HEK293 (cell line): Measurements from ENCODE around the gene SNAPC2.

Experiments
- EGR2 ChIP-seq: fragments of 450-650 bp; formaldehyde crosslinking; IDR thresholded peaks from 2 replicates; pipeline ENCODE4 v1.5.1; 2016; ENCODE audit warnings: low read depth, missing biosample characterization, missing genetic modification characterization
- GLIS2 ChIP-seq: fragments of 450-650 bp; formaldehyde crosslinking; IDR thresholded peaks from 2 replicates; pipeline ENCODE4 v1.5.1; 2016; ENCODE audit warnings: missing biosample characterization, missing genetic modification characterization
- MEIS1 ChIP-seq: sonication (generic); formaldehyde crosslinking; IDR thresholded peaks from 2 replicates; pipeline ENCODE4 v1.8.1; 2022; ENCODE audit warnings: missing genetic modification reagents, mild to moderate bottlenecking, borderline replicate concordance
- SP2 ChIP-seq: fragments of 450-650 bp; formaldehyde crosslinking; IDR thresholded peaks from 2 replicates; pipeline ENCODE4 v1.5.1; 2016; ENCODE audit warnings: missing biosample characterization, missing genetic modification characterization
- YY1 ChIP-seq: fragments of 450-650 bp; formaldehyde crosslinking; IDR thresholded peaks from 2 replicates; pipeline ENCODE4 v1.5.1; 2018; ENCODE audit warnings: missing biosample characterization, missing genetic modification characterization
- ZBTB17 ChIP-seq: fragments of 450-650 bp; formaldehyde crosslinking; IDR thresholded peaks from 2 replicates; pipeline ENCODE4 v1.5.1; 2016; ENCODE audit warnings: missing biosample characterization, missing genetic modification characterization
- ZBTB21 ChIP-seq: fragments of 450-650 bp; formaldehyde crosslinking; IDR thresholded peaks from 2 replicates; pipeline ENCODE4 v1.5.1; 2017; ENCODE audit warnings: missing biosample characterization, missing genetic modification characterization
- ZNF114 ChIP-seq: fragments of 450-650 bp; formaldehyde crosslinking; IDR thresholded peaks from 2 replicates; pipeline ENCODE4 v1.5.0; 2017; ENCODE audit warnings: missing biosample characterization, missing genetic modification characterization
- ZNF157 ChIP-seq: fragments of 450-650 bp; formaldehyde crosslinking; IDR thresholded peaks from 2 replicates; pipeline ENCODE4 v1.5.1; 2016; ENCODE audit warnings: missing biosample characterization, missing genetic modification characterization
- ZNF214 ChIP-seq: fragments of 450-650 bp; formaldehyde crosslinking; IDR thresholded peaks from 2 replicates; pipeline ENCODE4 v1.5.1; 2017; ENCODE audit warnings: missing biosample characterization, mild to moderate bottlenecking, missing genetic modification characterization, borderline replicate concordance
- ZNF223 ChIP-seq: fragments of 450-650 bp; formaldehyde crosslinking; IDR thresholded peaks from 2 replicates; pipeline ENCODE4 v1.5.1; 2016; ENCODE audit warnings: missing biosample characterization, missing genetic modification characterization
- ZNF274 ChIP-seq, 2 experiments: fragments of 200-500 bp in 1 of 2; fragments of 450-650 bp in 1 of 2; sonication (Bioruptor generic) in 1 of 2; formaldehyde crosslinking in 1 of 2; IDR thresholded peaks; 2 replicates each; pipeline versions ENCODE4 v1.5.1 to v1.6.1; 2014 to 2016; ENCODE audit warnings: borderline replicate concordance in 1 of 2, inconsistent platforms in 1 of 2, low read length in 1 of 2, missing biosample characterization in 1 of 2, missing genetic modification characterization in 1 of 2
- ZNF366 ChIP-seq: fragments of 450-650 bp; formaldehyde crosslinking; conservative IDR thresholded peaks from 2 replicates; pipeline ENCODE4 v1.5.1; 2016; ENCODE audit warnings: missing biosample characterization, missing genetic modification characterization
- ZNF37A ChIP-seq: fragments of 450-650 bp; IDR thresholded peaks from 2 replicates; pipeline ENCODE4 v1.5.1; 2018; ENCODE audit warnings: missing biosample characterization, missing genetic modification characterization
- ZNF561 ChIP-seq: fragments of 450-650 bp; IDR thresholded peaks from 2 replicates; pipeline ENCODE4 v1.5.1; 2018; ENCODE audit warnings: missing biosample characterization, missing genetic modification characterization, borderline replicate concordance
- ZNF830 ChIP-seq: fragments of 450-650 bp; IDR thresholded peaks from 2 replicates; pipeline ENCODE4 v1.5.0; 2018; ENCODE audit warnings: missing biosample characterization, missing genetic modification characterization, low read depth, mild to moderate bottlenecking, moderate library complexity
- ZSCAN30 ChIP-seq: fragments of 450-650 bp; IDR thresholded peaks from 2 replicates; pipeline ENCODE4 v1.5.1; 2018; ENCODE audit warnings: missing biosample characterization, mild to moderate bottlenecking, missing genetic modification characterization, moderate library complexity
- TF ChIP-seq, protein P1 (sequence below): fragments of 450-650 bp; formaldehyde crosslinking; IDR thresholded peaks from 2 replicates; pipeline ENCODE4 v1.5.1; 2016; ENCODE audit warnings: missing biosample characterization, missing genetic modification characterization
- TF ChIP-seq, protein P2 (sequence below): fragments of 450-650 bp; formaldehyde crosslinking; IDR thresholded peaks from 2 replicates; pipeline ENCODE4 v1.5.1; 2016; ENCODE audit warnings: missing biosample characterization, missing genetic modification characterization
- TF ChIP-seq, protein P3 (sequence below): fragments of 450-650 bp; formaldehyde crosslinking; IDR thresholded peaks from 2 replicates; pipeline ENCODE4 v1.5.1; 2017; ENCODE audit warnings: missing biosample characterization, missing genetic modification characterization
- TF ChIP-seq, protein P4 (sequence below): fragments of 450-650 bp; formaldehyde crosslinking; IDR thresholded peaks from 2 replicates; pipeline ENCODE4 v1.5.1; 2016; ENCODE audit warnings: missing biosample characterization, missing genetic modification characterization
- TF ChIP-seq, protein P5 (sequence below): fragments of 450-650 bp; formaldehyde crosslinking; IDR thresholded peaks from 2 replicates; pipeline ENCODE4; 2016; ENCODE audit warnings: missing biosample characterization, missing genetic modification characterization
- TF ChIP-seq, protein P6 (sequence below): sonication (generic); formaldehyde crosslinking; IDR thresholded peaks from 2 replicates; pipeline ENCODE4 v1.8.1; 2022; ENCODE audit warnings: mild to moderate bottlenecking, moderate library complexity, missing genetic modification reagents

Gene SNAPC2

DNA sequence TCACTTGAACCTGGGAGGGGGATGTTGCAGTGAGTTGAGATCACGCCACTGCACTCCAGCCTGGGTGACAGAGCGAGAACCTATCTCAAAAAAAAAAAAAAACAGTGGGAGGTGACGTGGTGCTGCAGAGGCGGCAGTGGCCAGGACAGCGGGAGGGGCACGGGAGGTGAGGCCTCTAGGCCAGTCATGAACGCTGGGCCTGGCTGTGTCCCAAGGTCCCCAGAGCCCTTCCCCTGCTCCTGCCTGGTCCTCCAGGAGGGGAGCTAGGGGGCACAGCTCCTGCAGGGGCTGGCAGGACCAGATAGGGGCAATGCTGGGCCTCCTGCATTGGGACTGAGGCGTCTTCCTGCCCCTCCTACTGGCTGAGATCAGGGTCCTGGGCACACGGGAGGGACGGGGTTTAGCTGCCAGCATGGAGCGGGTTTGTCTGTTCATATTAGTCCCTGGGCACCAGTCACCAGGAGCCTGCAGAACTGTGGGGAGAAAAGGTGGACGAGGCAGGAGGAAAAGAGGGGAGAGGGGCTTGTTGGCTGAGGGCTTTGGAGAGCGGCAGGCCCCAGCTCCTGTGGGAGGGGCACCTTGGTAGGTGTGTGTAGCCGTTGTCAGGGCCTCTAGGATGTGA lies 11.9 kb upstream of the SNAPC2 start (continued):
- TF ChIP-seq, protein P1, sequence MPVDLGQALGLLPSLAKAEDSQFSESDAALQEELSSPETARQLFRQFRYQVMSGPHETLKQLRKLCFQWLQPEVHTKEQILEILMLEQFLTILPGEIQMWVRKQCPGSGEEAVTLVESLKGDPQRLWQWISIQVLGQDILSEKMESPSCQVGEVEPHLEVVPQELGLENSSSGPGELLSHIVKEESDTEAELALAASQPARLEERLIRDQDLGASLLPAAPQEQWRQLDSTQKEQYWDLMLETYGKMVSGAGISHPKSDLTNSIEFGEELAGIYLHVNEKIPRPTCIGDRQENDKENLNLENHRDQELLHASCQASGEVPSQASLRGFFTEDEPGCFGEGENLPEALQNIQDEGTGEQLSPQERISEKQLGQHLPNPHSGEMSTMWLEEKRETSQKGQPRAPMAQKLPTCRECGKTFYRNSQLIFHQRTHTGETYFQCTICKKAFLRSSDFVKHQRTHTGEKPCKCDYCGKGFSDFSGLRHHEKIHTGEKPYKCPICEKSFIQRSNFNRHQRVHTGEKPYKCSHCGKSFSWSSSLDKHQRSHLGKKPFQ (tag by site-specific recombination), result no peak
- TF ChIP-seq EGR2 (tag by site-specific recombination) (peak; percentile 75), ZNF366 (tag by site-specific recombination) (no peak), ZNF37A (tag by site-specific recombination) (no peak), ZNF830 (tag by site-specific recombination) (no peak), ZNF561 (tag by site-specific recombination) (no peak), ZNF114 (no peak), ZNF214 (tag by site-specific recombination) (no peak), ZNF157 (tag by site-specific recombination) (no peak), ZSCAN30 (tag by site-specific recombination) (no peak), GLIS2 (tag by site-specific recombination) (no peak), YY1 (tag by site-specific recombination) (no peak), SP2 (tag by site-specific recombination) (peak; percentile 10; the same call in 1 of the 2 replicates), ZNF223 (tag by site-specific recombination) (no peak), ZBTB17 (tag by site-specific recombination) (0 out of 2 replicates have a peak, but pooled peaks have one; percentile 15), MEIS1 (CRISPR knock-in tag) (no peak), ZNF274 (IDR thresholded peaks at IDR 0.05; ENCODE audit: low read length) (no peak), ZNF274 (tag by site-specific recombination; IDR thresholded peaks at IDR 0.05; ENCODE audit: borderline replicate concordance) (no peak), ZBTB21 (no peak)
- TF ChIP-seq, protein P2, sequence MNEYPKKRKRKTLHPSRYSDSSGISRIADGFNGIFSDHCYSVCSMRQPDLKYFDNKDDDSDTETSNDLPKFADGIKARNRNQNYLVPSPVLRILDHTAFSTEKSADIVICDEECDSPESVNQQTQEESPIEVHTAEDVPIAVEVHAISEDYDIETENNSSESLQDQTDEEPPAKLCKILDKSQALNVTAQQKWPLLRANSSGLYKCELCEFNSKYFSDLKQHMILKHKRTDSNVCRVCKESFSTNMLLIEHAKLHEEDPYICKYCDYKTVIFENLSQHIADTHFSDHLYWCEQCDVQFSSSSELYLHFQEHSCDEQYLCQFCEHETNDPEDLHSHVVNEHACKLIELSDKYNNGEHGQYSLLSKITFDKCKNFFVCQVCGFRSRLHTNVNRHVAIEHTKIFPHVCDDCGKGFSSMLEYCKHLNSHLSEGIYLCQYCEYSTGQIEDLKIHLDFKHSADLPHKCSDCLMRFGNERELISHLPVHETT (tag by site-specific recombination), result no peak
- TF ChIP-seq, protein P3, sequence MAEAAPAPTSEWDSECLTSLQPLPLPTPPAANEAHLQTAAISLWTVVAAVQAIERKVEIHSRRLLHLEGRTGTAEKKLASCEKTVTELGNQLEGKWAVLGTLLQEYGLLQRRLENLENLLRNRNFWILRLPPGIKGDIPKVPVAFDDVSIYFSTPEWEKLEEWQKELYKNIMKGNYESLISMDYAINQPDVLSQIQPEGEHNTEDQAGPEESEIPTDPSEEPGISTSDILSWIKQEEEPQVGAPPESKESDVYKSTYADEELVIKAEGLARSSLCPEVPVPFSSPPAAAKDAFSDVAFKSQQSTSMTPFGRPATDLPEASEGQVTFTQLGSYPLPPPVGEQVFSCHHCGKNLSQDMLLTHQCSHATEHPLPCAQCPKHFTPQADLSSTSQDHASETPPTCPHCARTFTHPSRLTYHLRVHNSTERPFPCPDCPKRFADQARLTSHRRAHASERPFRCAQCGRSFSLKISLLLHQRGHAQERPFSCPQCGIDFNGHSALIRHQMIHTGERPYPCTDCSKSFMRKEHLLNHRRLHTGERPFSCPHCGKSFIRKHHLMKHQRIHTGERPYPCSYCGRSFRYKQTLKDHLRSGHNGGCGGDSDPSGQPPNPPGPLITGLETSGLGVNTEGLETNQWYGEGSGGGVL (tag by site-specific recombination), result no peak
- TF ChIP-seq, protein P4, sequence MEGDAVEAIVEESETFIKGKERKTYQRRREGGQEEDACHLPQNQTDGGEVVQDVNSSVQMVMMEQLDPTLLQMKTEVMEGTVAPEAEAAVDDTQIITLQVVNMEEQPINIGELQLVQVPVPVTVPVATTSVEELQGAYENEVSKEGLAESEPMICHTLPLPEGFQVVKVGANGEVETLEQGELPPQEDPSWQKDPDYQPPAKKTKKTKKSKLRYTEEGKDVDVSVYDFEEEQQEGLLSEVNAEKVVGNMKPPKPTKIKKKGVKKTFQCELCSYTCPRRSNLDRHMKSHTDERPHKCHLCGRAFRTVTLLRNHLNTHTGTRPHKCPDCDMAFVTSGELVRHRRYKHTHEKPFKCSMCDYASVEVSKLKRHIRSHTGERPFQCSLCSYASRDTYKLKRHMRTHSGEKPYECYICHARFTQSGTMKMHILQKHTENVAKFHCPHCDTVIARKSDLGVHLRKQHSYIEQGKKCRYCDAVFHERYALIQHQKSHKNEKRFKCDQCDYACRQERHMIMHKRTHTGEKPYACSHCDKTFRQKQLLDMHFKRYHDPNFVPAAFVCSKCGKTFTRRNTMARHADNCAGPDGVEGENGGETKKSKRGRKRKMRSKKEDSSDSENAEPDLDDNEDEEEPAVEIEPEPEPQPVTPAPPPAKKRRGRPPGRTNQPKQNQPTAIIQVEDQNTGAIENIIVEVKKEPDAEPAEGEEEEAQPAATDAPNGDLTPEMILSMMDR, result peak; percentile 58
- TF ChIP-seq, protein P5, sequence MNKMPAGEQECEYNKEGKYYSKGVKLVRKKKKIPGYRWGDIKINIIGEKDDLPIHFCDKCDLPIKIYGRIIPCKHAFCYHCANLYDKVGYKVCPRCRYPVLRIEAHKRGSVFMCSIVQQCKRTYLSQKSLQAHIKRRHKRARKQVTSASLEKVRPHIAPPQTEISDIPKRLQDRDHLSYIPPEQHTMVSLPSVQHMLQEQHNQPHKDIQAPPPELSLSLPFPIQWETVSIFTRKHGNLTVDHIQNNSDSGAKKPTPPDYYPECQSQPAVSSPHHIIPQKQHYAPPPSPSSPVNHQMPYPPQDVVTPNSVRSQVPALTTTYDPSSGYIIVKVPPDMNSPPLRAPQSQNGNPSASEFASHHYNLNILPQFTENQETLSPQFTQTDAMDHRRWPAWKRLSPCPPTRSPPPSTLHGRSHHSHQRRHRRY, result no peak
- TF ChIP-seq, protein P6, sequence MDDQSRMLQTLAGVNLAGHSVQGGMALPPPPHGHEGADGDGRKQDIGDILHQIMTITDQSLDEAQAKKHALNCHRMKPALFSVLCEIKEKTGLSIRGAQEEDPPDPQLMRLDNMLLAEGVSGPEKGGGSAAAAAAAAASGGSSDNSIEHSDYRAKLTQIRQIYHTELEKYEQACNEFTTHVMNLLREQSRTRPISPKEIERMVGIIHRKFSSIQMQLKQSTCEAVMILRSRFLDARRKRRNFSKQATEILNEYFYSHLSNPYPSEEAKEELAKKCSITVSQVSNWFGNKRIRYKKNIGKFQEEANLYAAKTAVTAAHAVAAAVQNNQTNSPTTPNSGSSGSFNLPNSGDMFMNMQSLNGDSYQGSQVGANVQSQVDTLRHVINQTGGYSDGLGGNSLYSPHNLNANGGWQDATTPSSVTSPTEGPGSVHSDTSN (CRISPR knock-in tag), result no peak
- TF ChIP-seq, all 188 proteins: peak for 10
